T47D (cell line): ENCODE data around the gene C16orf92.
A peak's percentile ranks its signal among the peaks of the same experiment; 100 is the strongest.

Source experiments
- DNase-seq, 2 experiments: peaks; one replicate each; pipeline versions ENCODE4 v3.0.0 to v3.0.0-alpha.2; 2011 to 2012; ENCODE audit warnings: low read depth in 1 of 2, low spot score in 1 of 2
- JUND ChIP-seq: IDR thresholded peaks from 2 replicates; pipeline ENCODE4 v1.6.1; 2012; ENCODE audit warnings: low read depth
- in situ Hi-C: cut with HindIII; loops from 2 replicates; pipeline ENCODE4 v1.10.0; 2016; ENCODE audit warnings: low sequenced_read_pairs, low pct_unique_long_range_greater_than_20kb

Gene C16orf92

GRCh38 chr16:30052671-30053372 lies 29.8 kb downstream of the C16orf92 start:
- DNase-seq, result peak; percentile 91 to 98
- TF ChIP-seq JUND, result no peak
- in situ Hi-C loops, result no loop called here

GRCh38 chr16:30053376-30054015 lies 30.5 kb downstream of the C16orf92 start:
- in situ Hi-C loops, result no loop called here
- TF ChIP-seq JUND, result no peak
- peak in 1 of 2 experiments; percentile 75 for DNase-seq

GRCh38 chr16:30054451-30054850 lies 31.5 kb downstream of the C16orf92 start:
- TF ChIP-seq JUND, result no peak
- in situ Hi-C loops, result no loop called here
- no peak for DNase-seq

DNA sequence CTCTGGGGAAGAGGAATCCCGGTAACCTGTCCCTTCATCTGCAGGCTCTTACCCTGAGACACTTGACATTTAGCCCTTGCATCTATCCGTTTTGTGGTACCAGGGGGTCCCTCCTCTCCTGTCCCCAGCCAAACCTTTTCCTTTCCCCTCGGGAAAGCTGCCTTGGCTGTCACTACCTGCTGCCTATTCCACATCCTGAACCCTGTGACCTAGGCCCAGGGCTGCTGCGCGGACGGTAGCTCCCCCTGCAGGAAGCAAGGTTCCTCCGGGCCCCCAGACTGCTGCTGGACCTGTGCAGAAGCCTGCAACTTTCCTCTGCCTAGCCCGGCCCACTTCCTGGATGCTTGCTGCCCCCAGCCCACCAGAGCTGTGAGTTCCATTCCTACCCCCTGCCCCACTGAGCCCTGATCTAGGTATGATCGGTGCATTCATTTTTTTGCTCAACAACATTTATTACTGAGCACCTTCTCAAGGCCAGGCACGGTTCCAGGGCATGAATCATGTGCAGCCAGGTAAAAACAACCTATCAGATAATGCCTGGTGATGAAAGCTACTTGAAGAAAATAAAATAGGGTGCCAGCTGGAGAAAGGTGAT lies 32.1 kb downstream of the C16orf92 start:
- peak; percentile 56 to 65 for DNase-seq
- in situ Hi-C loops, result no loop called here
- TF ChIP-seq JUND, result no peak

- in situ Hi-C loops, result no loop called here
- no peak for DNase-seq
- TF ChIP-seq JUND, result no peak
These were observed 37.3 kb downstream of the C16orf92 start for GRCh38 chr16:30060346-30060745.

DNA sequence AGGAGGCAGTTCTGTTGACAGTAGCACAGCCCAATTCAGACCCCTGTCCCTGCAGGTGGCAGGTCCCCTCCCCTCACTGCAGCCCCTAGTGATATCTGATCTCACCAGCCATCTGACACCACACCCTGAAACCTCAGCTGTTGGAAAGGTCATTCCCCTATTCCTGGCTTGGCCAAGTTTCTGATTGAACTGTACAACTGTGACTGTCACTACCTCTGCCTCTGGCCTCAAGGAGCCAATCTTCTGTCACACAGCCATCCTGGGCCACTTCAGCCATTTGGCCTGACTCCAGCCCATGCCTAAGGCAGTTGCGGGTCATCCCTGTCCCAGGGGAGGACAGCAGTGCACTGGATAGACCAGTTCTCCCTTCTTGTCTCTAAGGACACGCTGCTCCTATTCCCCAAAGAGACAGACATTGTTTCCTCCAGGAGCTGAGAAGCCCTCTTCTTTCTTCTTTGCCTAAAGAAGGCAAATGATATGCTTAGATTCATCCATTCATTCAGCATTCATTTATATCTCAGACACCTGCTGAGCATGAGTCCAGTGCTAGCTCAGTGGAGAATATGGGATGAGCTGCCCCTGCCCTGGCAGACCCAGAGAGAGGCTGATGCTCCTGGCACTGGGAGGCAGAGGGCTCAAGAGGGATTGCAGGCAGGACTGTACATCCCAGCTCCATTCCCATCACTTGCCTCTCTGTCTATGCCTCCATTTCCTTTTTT lies 38.0 kb downstream of the C16orf92 start:
- no peak for TF ChIP-seq JUND
- in situ Hi-C loops, result no loop called here
- DNase-seq, result peak in 1 of 2 experiments; percentile 91

GRCh38 chr16:30063278-30063892 lies 40.4 kb downstream of the C16orf92 start:
- no peak for TF ChIP-seq JUND

DNA sequence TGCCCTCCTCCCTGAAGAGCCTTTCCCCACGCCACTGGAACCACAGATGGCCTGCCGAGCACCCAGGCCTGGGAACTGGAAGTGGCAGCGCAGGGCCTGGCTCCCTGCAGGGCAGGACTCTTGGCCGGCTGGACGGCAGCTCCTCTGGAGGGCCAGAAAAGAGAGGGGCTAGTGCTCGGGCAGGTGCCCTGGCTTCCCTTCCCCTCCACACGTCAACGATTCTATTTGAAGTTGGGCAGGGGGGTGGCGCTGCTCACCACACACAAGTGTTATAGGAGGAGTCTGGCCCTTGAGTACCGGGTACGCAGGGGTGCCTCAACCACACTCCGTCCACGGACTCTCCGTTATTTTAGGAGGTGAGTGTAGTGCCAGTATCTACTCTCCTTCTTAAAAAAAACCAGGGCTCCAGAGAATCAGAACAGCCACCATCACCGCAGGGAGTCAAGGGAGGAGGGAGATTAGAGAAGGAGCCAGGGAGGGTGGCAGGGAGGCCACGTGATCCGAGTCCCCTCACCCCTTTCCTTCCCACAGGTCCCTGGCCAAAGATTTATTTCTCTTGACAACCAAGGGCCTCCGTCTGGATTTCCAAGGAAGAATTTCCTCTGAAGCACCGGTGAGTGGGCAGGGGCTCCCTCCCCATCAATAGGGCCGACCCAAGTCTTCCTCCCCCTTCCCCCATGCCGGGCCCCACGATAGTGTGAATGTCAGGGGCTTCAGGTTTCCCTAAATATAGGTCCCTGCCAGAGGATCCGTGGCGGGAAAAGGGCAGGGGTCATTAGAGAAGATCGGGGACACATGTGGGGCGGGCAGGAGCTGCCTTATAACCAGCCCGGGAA lies 41.1 kb downstream of the C16orf92 start:
- no peak for TF ChIP-seq JUND
- in situ Hi-C loops, result no loop called here
- DNase-seq, result peak in 1 of 2 experiments; percentile 71

More at GRCh38 chr16:30063278-30063892, 40.4 kb downstream of the C16orf92 start:
- in situ Hi-C loops, result no loop called here
- no peak for DNase-seq

DNA sequence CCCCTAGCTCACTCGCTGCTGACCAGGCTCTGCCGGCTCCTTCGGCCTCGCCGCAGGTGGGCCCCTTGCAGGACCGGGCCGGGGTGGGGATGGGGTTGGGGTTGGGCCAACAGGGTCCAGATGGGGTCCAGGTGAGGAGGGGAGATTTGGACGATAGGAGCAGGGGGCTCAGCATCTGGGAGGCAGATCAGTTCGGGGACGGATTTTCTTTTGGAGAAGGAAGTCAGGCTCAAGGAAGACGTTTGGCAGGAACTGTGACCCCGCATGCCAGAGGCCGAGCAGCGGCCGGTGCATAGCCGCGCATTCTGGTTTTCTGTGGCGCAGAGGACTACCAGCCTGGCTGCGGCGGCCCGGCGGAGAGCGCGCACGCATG lies 41.7 kb downstream of the C16orf92 start:
- in situ Hi-C loops, result no loop called here
- TF ChIP-seq JUND, result no peak
- no peak for DNase-seq

- in situ Hi-C loops, result no loop called here
- peak; percentile 85 to 99 for DNase-seq
- peak; percentile 46; the same call in 1 of the 2 replicates for TF ChIP-seq JUND
These were observed 42.3 kb downstream of the C16orf92 start, which contains the start of gene ALDOA for GRCh38 chr16:30065102-30065942. Gene ALDOA (plus strand): TSS chr16:30065760. CDS start chr16:30066898, 1,138 bp downstream.
